GM21786 (cell line): ENCODE measurements around the gene KMT2E.

ENCODE experiments used
- ATAC-seq: cut with Tn5 transposase; IDR thresholded peaks from one replicate; pipeline ENCODE4 v1.9.1; 2021; ENCODE audit not compliant: unreplicated experiment

KMT2E gene

DNA sequence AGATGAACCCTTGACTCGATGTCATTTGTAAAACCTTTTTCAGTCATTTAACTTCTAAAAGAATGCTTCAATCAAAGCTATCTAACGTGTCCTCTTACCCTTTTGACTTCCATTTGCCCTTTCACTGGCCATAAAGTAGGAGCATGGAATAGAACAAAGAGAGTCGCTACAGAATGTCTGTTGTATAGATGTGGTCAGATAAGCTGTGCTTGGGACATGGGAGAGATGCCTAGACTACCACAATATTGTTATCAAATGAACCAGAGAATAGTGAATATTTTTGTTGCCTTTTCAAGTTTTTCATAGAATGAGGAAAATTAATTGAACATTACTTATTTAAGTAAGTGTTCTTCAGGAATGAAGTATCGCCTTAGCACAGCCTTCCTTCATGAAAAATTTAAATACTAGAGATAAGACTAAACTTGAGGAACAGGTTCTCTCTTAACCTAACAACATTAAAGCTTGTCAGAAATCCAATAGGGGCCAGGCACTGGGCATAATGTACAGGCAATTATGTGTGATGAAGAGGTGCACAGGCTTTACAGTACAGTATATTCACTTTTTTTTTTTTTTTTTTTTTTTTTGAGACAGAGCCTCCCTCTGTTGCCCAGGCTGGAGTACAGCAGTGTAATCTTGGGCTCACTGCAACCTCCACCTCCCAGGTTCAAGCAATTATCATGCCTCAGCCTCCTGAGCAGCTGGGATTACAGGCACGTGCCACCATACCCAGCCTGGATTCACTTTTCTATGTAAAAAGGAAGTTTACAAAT, 7.5 kb upstream of the KMT2E start:
- ATAC-seq = no peak

DNA sequence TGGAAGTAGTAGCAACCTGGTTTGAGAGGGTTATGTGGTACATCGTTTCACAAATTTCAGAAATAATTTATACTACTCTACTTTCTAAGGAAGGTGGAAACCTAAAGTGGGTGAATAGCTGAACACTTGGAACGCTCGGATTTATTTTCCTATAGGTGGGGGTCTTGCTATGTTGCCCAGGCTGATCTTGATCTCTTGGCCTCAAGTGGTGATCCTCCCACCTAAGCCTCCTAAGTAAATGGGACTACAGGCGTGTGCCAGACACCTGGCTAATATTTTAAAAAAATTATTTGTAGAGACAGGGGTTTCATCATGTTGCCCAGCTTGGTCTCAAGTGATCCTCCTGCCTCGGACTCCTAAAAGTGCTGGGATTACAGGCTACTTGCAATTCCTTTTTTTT, 6.7 kb upstream of the KMT2E start:
- ATAC-seq = no peak

DNA sequence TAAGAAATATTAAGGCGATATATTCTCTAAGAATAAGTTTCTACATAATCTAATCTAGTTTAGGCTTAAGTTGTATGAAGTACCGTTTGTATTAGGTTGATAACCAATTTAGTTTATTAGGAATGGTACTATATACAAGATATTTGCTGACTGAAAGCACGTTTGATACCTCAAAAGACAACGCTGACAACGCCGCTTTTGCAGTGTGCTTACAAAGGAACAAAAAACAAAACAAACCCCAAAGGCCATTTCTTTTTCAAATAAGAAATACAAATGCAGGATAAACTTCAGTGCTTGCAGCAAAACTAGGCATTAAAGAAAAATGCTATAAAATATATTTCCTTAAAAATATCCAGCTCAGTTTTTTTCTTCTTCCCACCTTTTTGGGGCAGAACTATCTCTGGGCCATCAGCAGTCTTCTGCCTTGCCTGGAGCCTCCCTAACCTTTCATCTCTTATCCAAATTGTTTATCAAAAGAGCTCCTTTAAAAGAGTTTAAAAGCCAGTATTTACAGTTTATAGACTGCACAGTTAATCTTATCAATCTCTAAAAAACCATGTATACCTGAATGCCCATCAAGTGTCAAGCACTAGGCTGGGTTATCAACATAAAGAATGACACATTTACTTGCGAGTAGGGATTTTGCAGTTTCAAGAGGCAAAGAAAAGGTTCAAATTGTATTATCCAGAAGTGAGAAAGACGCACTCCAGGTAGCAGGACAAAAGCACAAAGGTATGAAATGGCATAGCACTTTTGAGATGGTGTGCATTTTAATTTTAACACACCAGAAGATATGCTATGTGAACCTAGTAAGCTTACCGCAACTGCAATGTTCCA, 4.1 kb upstream of the KMT2E start:
- no peak for ATAC-seq

DNA sequence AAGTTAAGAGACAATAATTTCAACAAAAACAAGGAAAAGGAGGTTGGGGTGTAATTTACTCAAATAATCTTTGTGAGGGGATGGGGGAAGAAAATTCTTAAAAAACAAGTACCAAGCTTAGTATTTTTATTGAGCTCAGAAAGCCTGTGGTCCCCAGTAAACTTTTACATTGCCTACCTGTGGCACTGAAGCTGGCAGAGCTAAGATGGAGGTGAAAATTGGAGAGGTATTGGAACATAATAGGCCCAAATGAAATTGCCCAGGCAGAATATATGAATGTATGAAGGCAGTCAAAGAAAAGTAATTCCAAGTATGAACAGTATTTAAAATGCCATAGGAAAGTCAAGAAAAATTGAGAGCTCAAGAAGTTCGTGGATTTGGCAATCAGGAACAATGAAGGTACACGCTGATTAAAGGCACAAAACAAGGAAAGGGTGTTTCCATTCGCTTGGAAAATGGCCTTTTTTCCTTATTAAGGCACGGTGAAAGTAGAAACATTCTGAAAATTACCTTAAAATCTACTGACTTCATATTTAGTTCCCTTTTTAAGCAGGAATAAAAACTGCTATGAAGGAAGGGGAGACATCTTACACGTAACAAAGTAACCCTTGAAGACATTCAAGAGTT, 3.4 kb upstream of the KMT2E start:
- ATAC-seq = no peak

GRCh38 chr7:105011141-105011830, 2.7 kb upstream of the KMT2E start:
- ATAC-seq = no peak

- ATAC-seq = no peak
Observed at GRCh38 chr7:105011831-105012502, 2.0 kb upstream of the KMT2E start.

- ATAC-seq = peak; percentile 70
Observed at GRCh38 chr7:105012503-105013220, 1.3 kb upstream of the KMT2E start.

DNA sequence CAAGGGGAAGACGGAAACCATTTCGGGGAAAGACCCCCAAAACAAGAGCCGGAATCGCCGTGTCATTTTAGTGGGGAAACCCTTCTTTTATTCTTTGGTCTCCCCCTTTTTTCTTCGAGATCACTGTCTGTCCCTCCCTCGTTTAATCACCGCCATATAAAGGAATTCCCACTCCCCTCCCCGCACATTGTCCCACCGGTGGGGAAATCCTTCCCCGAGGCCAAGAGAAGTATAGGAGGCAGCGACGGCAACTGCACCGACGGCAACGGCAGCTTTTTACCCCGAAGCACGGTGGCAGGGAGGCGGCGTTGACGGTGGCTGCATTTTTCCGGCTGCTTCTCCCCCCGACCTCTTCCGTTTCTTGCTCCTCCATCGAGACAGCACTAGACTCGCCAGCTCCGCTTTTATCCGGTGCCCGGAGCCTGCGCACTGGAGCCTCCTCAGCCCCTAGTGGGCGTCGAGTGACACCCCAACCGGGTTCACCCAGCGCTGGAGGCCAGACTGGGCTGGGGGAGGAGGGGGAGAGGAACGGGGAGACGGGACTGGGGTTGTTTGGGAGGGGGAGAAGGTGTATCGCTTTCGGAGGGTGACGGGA, 687 bp upstream of the KMT2E start:
- ATAC-seq = peak; percentile 27

DNA sequence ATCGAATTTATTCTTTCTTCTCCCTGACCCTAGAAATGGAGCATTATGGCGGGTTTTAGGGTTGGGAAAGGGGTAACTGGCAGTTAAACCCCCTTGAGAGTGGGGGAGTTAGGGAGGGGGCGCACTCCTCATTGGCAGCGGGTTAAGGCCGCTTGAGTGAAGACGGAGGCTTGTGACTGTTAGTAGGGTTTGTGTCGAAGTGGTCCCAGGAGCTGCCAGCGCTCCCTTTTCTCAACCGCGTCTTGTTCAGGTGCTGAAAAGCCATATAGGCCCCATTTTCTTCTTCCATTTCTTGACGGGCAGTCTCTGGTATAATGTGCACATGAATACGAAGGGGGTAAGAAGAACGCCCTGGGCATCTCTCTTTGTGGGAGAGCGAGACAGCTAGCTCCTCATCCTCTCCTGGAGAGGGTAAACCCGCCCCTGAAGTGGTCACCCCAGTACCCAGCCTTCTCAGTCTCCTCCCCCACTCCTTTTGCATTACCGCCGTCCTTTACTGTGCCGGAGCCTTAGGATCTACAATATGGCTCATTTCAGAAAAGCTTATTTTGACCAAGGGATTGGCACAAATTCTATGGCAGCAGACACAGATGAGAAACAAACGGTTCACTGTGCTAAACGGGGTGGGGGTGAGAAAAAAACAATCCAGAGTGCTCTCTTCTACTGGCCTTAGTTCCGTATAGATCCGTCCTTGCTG, 836 bp downstream of the KMT2E start:
- ATAC-seq = no peak

GRCh38 chr7:105015390-105015965, 1.5 kb downstream of the KMT2E start:
- ATAC-seq = no peak

- ATAC-seq = no peak
Observed at GRCh38 chr7:105016068-105016708, 2.2 kb downstream of the KMT2E start.

- ATAC-seq = no peak
Observed at GRCh38 chr7:105016709-105017656, 3.0 kb downstream of the KMT2E start.

DNA sequence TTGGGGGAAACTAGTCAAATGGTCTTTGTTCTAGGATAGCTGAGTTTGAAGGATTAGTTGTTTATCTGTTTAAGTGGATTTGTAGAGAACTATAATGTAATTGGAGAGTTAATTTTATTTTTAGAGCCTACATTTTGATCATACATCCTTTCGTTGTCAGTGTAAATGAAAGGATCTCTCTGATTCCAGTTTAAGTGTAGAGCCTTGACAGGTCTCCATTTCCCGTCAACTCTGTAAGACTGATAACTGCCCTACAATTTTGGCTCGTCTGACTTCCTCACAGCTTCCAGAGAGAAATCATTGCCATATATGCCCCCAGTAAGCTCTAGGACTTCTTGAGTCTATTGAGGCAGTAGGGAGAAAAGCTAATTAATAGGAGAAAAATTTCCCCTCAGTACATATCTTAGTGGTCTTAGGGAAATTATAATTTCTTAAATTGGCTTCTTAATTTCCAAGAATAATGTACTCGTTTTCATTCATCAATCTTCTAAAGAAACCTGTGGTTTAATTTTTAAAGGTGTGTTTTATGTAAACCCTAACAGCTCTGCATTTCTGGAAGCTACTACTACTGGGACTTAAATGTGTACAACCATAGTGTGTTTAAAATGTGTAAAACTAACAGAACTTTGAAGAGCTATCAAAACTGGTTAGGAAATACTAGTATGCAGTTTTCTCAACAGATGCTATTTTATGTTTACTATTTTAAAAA, 3.8 kb downstream of the KMT2E start:
- no peak for ATAC-seq

GRCh38 chr7:105019269-105019668, 5.3 kb downstream of the KMT2E start:
- no peak for ATAC-seq

DNA sequence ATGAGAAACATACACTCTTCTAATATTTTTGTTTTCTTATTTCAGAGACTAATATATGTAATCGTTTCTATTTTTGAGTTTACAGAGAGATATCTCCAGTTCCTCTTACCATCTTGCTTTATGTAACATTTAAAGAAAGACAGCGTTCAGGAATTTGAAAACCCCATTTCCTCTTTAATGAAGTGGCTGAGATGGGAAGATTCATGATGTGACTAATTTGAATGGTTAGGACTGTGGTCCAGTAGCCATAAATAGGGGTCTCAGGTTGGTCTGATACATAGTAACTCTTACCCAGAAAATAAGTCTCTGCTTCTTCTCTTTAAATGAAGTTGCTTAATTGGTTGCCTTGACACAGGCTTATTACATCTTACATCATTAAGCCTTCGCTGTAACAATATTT, 6.9 kb downstream of the KMT2E start:
- ATAC-seq = peak; percentile 39

DNA sequence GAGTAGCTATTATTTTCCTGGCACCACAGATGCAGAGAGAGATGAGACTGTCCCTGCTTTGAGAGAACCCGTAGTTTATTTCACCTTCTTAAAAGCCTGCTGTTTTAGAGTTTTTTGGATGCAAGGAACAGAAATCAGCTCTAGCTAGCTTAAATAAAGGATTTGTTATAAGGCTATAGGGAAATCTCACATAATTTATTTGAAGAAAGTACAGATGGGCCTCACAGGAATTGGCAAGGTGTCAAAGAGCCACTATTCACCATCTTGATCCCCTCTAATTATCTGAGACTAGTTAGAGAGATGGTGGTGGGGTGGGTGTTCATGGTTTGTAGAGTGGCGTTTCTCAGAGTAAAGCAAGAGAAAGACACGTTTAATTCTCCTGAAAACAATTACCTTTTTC, 7.3 kb downstream of the KMT2E start:
- ATAC-seq = no peak

- no peak for ATAC-seq
Observed at GRCh38 chr7:105021967-105022366, 8.0 kb downstream of the KMT2E start.
